ENCODE data around the gene GDF2.

GDF2 gene

DNA sequence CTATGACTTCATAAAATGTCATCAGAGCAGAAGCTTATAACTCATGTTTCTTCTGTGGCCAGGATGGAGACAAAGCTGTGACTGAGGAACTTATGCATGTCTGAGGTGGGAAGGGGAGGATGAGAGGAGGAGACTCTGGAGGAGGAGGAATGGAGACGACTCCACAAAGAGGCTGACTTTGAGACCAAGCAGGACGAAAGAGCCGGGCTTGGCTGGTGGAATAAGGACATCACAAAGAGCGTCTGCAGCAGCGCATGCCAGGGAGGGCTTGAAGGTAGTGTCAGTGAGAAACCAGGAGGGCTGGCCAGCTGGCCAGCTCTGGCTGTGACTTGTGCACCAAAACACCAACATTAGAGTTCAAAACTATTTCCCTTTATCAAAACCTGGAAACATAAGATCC lies 6.1 kb upstream of the GDF2 start:
- Histone ChIP-seq H3K36me3 (ENCODE audit: control insufficient read depth, low read depth, low read length) (no peaks in the 10 kb centered on the region), H3K27me3 (ENCODE audit: control insufficient read depth, insufficient read depth, low read length) (no peaks in the 10 kb centered on the region), H3K9me3 (ENCODE audit: control insufficient read depth, low read depth, low read length) (no peaks in the 10 kb centered on the region), H3K4me3 (ENCODE audit: low read length) (no peak overlapping the region), H3K9ac (ENCODE audit: low read length) (no peak overlapping the region), H3K27ac (ENCODE audit: low read length) (no peak overlapping the region), H3K4me1 (ENCODE audit: control insufficient read depth, low read depth, low read length) (no peaks in the 10 kb centered on the region)

DNA sequence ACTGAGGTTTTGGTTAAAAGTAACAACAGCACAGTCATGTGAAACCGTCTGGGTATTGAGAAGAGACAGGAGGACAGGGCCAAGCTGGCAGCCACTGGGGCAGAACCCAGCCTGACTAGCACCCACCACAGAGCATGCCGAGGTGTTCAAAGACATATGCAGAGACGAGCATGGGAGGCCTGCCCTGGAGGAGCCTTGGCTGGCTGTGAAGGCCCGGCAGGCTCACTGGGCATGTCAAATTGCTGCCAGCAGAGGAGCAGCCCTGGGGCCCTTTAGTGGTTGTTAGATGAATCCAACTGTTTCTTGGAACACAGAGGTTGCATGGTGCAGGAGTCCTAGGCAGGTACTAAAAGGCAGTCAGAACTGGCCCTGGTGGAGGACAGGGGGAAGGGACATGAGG lies 5.0 kb upstream of the GDF2 start:
- Histone ChIP-seq H3K27me3 (ENCODE audit: control insufficient read depth, insufficient read depth, low read length) (no peaks in the 10 kb centered on the region), H3K9ac (ENCODE audit: low read length) (no peak overlapping the region), H3K4me3 (ENCODE audit: low read length) (no peak overlapping the region), H3K4me1 (ENCODE audit: control insufficient read depth, low read depth, low read length) (no peaks in the 10 kb centered on the region), H3K27ac (ENCODE audit: low read length) (no peak overlapping the region), H3K9me3 (ENCODE audit: control insufficient read depth, low read depth, low read length) (no peaks in the 10 kb centered on the region), H3K36me3 (ENCODE audit: control insufficient read depth, low read depth, low read length) (no peaks in the 10 kb centered on the region)

DNA sequence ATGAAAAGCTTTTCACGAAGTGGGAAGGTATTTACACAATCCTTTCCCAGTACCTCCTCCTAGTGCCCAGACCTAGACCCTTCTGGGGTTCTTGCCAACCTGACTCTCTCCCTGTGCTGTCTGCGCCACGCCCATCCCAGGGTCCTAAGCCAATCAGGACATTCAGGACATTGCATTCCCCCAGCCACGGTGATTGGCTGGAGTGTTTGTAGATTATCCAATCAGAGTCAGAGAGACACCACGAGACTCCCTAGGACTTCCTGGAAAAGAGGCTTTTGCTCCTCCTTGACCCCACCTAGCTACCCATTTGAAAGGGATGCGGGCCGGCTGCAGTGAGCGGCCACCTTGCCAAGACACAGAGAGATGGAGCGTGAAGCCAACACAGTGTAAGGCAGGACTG lies 3.5 kb upstream of the GDF2 start:
- H3K4me1 ChIP-seq (ENCODE audit: control insufficient read depth, low read depth, low read length): no peaks in the 10 kb centered on the region
- H3K4me3 ChIP-seq (ENCODE audit: low read length): no peak overlapping the region
- H3K27ac ChIP-seq (ENCODE audit: low read length): no peak overlapping the region
- H3K9ac ChIP-seq (ENCODE audit: low read length): no peak overlapping the region
- H3K36me3 ChIP-seq (ENCODE audit: control insufficient read depth, low read depth, low read length): no peaks in the 10 kb centered on the region
- H3K27me3 ChIP-seq (ENCODE audit: control insufficient read depth, insufficient read depth, low read length): no peaks in the 10 kb centered on the region
- no peaks in the 10 kb centered on the region for H3K9me3 ChIP-seq (ENCODE audit: control insufficient read depth, low read depth, low read length)

DNA sequence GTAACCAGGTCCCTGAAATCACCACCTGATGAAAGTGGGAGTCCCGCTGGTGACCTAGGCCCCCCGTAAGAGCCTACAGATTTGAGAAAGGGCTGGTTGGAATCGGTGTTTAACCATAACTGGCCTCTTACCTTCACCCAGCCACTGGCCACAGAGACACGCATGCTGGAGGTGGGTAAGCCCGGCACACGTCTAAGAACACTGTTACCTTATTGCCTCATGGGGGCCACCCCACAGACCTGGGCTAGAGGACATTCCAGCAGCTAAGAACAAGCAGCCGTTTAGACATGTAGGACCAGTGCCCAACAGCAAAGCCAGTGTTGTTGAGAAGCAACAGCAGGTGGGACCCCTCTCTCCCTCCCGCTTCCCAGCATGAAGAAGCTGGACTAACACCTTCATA lies 2.5 kb upstream of the GDF2 start:
- no peaks in the 10 kb centered on the region for H3K4me1 ChIP-seq (ENCODE audit: control insufficient read depth, low read depth, low read length)

DNA sequence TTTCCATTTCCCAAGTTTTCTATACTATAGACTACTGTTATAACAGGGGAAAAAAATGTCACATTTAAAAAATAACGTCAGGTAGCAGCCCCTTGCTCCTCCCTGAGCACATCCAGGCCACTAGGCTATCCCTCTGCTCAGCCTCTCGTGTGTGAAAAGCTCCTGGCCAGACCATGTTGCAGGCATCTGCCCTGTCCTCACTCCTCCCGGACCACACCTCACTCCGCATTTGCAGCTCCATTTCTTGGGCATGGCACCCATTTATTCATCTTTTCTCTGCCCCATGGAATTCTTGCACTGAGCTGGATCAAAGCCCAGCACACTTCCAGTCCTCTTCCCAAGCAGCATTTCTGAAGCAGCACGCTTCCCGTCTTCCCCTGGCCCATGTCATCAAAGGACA lies 1.4 kb upstream of the GDF2 start:
- no peaks in the 10 kb centered on the region for H3K9me3 ChIP-seq (ENCODE audit: control insufficient read depth, low read depth, low read length)
- no peak overlapping the region for H3K9ac ChIP-seq (ENCODE audit: low read length)
- H3K4me1 ChIP-seq (ENCODE audit: control insufficient read depth, low read depth, low read length): no peaks in the 10 kb centered on the region

More for the DNA sequence above, 2.5 kb upstream of the GDF2 start:
- H3K9me3 ChIP-seq (ENCODE audit: control insufficient read depth, low read depth, low read length): no peaks in the 10 kb centered on the region
- H3K4me3 ChIP-seq (ENCODE audit: low read length): no peak overlapping the region
- H3K36me3 ChIP-seq (ENCODE audit: control insufficient read depth, low read depth, low read length): no peaks in the 10 kb centered on the region
- no peak overlapping the region for H3K9ac ChIP-seq (ENCODE audit: low read length)
- no peak overlapping the region for H3K27ac ChIP-seq (ENCODE audit: low read length)
- no peaks in the 10 kb centered on the region for H3K27me3 ChIP-seq (ENCODE audit: control insufficient read depth, insufficient read depth, low read length)

DNA sequence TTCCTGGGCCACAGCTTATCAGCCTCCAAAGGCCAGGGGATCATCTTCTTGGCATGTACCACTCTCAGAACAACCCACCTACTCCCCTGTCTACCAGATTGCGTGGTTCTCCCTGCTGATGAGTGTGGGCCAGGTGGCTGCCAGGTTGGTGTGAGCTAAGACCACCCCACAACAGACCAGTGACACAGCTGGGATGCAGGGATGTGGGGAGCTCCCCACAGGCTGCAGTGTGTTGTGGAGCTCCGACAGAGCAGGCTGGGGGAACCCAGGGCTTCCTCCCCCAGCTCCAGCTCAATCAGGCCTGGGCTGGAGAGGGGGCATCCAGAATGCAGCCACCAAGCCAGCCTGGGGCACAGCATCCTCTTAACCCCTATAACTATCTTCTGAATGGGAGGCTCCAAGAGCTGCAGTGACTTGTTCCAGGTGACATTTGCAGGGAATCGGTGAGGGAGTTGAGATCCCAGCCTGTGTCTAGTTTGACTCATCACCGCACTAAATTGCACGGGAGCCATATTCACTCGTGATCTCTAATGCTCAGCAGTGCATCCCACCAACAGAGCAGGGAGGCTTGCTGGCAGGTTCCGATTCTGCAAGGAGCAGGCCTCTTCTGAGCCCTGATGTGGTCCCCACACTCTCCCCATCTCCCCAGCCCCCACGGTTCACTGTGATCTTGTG lies 596 bp upstream of the GDF2 start:
- H3K36me3 ChIP-seq (ENCODE audit: control insufficient read depth, low read depth, low read length): no peaks in the 10 kb centered on the region
- H3K9ac ChIP-seq (ENCODE audit: low read length): no peak overlapping the region
- no peaks in the 10 kb centered on the region for H3K27me3 ChIP-seq (ENCODE audit: control insufficient read depth, insufficient read depth, low read length)
- no peaks in the 10 kb centered on the region for H3K9me3 ChIP-seq (ENCODE audit: control insufficient read depth, low read depth, low read length)
- no peak overlapping the region for H3K27ac ChIP-seq (ENCODE audit: low read length)
- no peaks in the 10 kb centered on the region for H3K4me1 ChIP-seq (ENCODE audit: control insufficient read depth, low read depth, low read length)
- no peak overlapping the region for H3K4me3 ChIP-seq (ENCODE audit: low read length)

More for the DNA sequence above, 1.4 kb upstream of the GDF2 start:
- H3K36me3 ChIP-seq (ENCODE audit: control insufficient read depth, low read depth, low read length): no peaks in the 10 kb centered on the region
- no peak overlapping the region for H3K27ac ChIP-seq (ENCODE audit: low read length)
- no peaks in the 10 kb centered on the region for H3K27me3 ChIP-seq (ENCODE audit: control insufficient read depth, insufficient read depth, low read length)
- H3K4me3 ChIP-seq (ENCODE audit: low read length): no peak overlapping the region

DNA sequence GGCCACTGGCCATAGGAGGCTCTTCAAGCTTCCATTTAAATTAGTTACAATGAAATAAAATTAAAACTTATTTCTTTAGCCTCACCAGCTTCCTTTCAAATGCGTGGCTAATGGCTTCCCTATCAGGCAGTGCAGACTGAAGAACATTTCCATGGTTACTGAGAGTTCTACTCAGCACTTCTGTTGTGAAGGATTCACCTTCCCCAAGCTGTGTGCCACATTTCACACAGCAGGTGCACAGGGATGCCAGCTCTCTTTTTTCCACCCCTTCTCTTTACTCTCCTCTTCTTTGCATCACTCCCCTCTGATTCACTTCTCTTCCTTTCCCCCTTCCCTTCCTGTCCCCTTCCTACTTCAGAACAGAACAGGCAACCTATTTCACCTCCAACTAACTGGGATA lies 833 bp downstream of the GDF2 start:
- H3K9me3 ChIP-seq (ENCODE audit: control insufficient read depth, low read depth, low read length): no peaks in the 10 kb centered on the region
- no peaks in the 10 kb centered on the region for H3K4me1 ChIP-seq (ENCODE audit: control insufficient read depth, low read depth, low read length)
- no peak overlapping the region for H3K4me3 ChIP-seq (ENCODE audit: low read length)
- H3K27ac ChIP-seq (ENCODE audit: low read length): no peak overlapping the region
- H3K9ac ChIP-seq (ENCODE audit: low read length): no peak overlapping the region
- H3K36me3 ChIP-seq (ENCODE audit: control insufficient read depth, low read depth, low read length): no peaks in the 10 kb centered on the region
- H3K27me3 ChIP-seq (ENCODE audit: control insufficient read depth, insufficient read depth, low read length): no peaks in the 10 kb centered on the region

DNA sequence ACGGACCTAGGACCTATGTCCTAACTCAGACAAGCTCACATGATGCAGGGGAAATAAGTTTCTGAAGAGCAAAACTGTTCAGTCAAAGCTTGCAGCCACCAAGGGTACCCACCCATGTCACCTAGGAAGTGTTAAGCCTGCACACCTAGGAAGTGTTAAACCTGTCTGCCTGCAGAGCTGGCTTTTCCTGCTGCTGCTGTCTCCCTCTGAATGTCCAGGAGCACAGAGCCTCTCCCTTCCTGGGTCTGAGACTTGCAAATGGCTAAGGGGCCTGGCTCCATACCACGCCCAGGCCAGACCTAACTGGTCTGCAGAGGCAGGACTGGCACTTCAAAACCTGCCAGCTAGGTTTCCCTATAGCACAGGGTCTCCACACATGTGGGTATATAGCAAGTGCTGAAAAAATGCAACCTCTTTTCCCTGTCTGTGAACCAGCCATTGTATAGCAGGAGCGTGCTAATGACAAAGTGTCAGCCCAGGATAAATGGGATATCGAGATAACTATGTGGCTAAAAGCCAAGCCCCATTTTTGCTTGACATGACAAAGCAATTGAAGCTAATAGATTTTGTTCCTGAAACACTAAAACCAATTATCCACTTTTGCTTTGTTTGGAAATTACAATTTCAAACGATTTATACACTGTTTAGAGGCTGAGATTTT lies 1.5 kb downstream of the GDF2 start:
- Histone ChIP-seq H3K4me1 (ENCODE audit: control insufficient read depth, low read depth, low read length) (no peaks in the 10 kb centered on the region), H3K36me3 (ENCODE audit: control insufficient read depth, low read depth, low read length) (no peaks in the 10 kb centered on the region), H3K4me3 (ENCODE audit: low read length) (no peak overlapping the region), H3K9ac (ENCODE audit: low read length) (no peak overlapping the region), H3K27ac (ENCODE audit: low read length) (no peak overlapping the region), H3K27me3 (ENCODE audit: control insufficient read depth, insufficient read depth, low read length) (no peaks in the 10 kb centered on the region), H3K9me3 (ENCODE audit: control insufficient read depth, low read depth, low read length) (no peaks in the 10 kb centered on the region)

DNA sequence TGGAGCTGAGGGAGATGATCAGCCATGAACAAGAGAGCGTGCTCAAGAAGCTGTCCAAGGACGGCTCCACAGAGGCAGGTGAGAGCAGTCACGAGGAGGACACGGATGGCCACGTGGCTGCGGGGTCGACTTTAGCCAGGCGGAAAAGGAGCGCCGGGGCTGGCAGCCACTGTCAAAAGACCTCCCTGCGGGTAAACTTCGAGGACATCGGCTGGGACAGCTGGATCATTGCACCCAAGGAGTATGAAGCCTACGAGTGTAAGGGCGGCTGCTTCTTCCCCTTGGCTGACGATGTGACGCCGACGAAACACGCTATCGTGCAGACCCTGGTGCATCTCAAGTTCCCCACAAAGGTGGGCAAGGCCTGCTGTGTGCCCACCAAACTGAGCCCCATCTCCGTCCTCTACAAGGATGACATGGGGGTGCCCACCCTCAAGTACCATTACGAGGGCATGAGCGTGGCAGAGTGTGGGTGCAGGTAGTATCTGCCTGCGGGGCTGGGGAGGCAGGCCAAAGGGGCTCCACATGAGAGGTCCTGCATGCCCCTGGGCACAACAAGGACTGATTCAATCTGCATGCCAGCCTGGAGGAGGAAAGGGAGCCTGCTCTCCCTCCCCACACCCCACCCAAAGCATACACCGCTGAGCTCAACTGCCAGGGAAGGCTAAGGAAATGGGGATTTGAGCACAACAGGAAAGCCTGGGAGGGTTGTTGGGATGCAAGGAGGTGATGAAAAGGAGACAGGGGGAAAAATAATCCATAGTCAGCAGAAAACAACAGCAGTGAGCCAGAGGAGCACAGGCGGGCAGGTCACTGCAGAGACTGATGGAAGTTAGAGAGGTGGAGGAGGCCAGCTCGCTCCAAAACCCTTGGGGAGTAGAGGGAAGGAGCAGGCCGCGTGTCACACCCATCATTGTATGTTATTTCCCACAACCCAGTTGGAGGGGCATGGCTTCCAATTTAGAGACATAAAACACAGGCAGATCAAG lies 3.3 kb downstream of the GDF2 start:
- Histone ChIP-seq H3K9me3 (ENCODE audit: control insufficient read depth, low read depth, low read length) (no peaks in the 10 kb centered on the region), H3K9ac (ENCODE audit: low read length) (no peak overlapping the region), H3K4me1 (ENCODE audit: control insufficient read depth, low read depth, low read length) (no peaks in the 10 kb centered on the region), H3K4me3 (ENCODE audit: low read length) (no peak overlapping the region), H3K36me3 (ENCODE audit: control insufficient read depth, low read depth, low read length) (no peaks in the 10 kb centered on the region), H3K27ac (ENCODE audit: low read length) (no peak overlapping the region), H3K27me3 (ENCODE audit: control insufficient read depth, insufficient read depth, low read length) (no peaks in the 10 kb centered on the region)

DNA sequence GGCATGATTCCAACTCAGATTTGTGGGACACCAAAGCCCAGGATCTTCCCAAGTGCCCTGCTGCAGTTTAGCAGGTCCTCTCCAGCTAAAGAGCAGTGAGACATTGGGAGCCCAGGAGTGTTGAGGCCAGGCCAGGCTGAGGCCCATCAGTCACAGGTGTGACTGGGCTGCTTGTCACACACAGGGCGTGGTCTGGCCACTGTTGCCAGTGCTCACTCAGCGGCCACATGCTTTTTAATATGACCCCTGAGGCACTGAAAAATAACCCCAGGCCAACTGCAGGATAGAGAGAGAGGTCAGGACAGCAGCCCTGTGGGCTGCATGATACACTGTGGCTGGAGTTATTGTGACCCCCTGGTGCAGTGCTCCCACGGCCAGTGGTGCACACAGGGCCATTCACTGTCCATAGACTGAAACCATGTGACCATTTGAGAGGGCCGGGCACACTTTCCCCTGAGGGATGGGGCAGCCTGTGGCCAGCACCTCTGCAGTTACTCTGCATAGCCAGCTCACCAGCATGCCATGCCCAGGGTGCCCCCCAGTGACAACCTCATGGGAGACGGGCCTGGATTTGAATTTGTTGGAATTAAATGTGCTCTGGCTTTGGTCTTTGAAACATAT lies 4.2 kb downstream of the GDF2 start:
- Histone ChIP-seq H3K4me3 (ENCODE audit: low read length) (no peak overlapping the region), H3K27ac (ENCODE audit: low read length) (no peak overlapping the region), H3K9ac (ENCODE audit: low read length) (no peak overlapping the region), H3K27me3 (ENCODE audit: control insufficient read depth, insufficient read depth, low read length) (no peaks in the 10 kb centered on the region), H3K4me1 (ENCODE audit: control insufficient read depth, low read depth, low read length) (no peaks in the 10 kb centered on the region), H3K9me3 (ENCODE audit: control insufficient read depth, low read depth, low read length) (no peaks in the 10 kb centered on the region), H3K36me3 (ENCODE audit: control insufficient read depth, low read depth, low read length) (no peaks in the 10 kb centered on the region)

DNA sequence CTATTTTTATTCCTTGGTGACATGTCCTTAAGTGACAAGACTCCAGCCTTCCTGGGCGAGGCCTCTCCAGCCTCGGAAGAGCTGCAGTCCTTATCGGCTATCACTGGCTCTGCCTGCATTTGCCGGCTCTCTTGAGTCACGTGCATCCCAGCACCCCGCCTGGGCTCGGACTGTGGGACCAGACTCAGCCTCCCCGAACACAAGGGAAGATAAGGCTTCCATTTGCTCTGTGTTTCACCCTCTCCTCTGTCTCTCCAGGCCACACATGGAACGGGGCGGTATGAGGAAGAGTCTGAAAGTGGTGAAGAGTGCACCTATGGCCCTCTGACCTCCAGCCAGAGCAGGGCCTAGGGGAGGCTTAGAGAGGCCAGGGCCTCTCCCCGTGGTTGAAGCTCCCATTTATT lies 4.7 kb downstream of the GDF2 start:
- Histone ChIP-seq H3K36me3 (ENCODE audit: control insufficient read depth, low read depth, low read length) (no peaks in the 10 kb centered on the region), H3K9me3 (ENCODE audit: control insufficient read depth, low read depth, low read length) (no peaks in the 10 kb centered on the region), H3K4me3 (ENCODE audit: low read length) (no peak overlapping the region), H3K4me1 (ENCODE audit: control insufficient read depth, low read depth, low read length) (no peaks in the 10 kb centered on the region), H3K27me3 (ENCODE audit: control insufficient read depth, insufficient read depth, low read length) (no peaks in the 10 kb centered on the region), H3K9ac (ENCODE audit: low read length) (no peak overlapping the region), H3K27ac (ENCODE audit: low read length) (no peak overlapping the region)
